HepG2 (cell line): ENCODE data around the gene LRTM2. TPM values are rescaled to one million over a fixed set of nuclear protein-coding genes. Genes with fewer than 3 reads are reported as not detected.

Experiments used
- CAMTA2 ChIP-seq: sonication (generic); formaldehyde crosslinking; IDR thresholded peaks from 2 replicates; pipeline ENCODE4 v1.4.0; 2020; ENCODE audit warnings: mild to moderate bottlenecking, missing genetic modification reagents, borderline replicate concordance
- DPF2 ChIP-seq: sonication (generic); formaldehyde crosslinking; IDR thresholded peaks from 2 replicates; pipeline ENCODE4 v1.4.0; 2020; ENCODE audit warnings: mild to moderate bottlenecking, low read depth, missing genetic modification reagents, borderline replicate concordance
- DR1 ChIP-seq: sonication (generic); formaldehyde crosslinking; IDR thresholded peaks from 2 replicates; pipeline ENCODE4 v1.8.0; 2021; ENCODE audit warnings: mild to moderate bottlenecking, missing genetic modification reagents, inconsistent platforms
- HIC2 ChIP-seq: sonication (generic); formaldehyde crosslinking; IDR thresholded peaks from 2 replicates; pipeline ENCODE4 v1.9.0; 2022; ENCODE audit warnings: low read depth, missing genetic modification reagents
- HNF1A ChIP-seq, 2 experiments: sonication (generic) in 1 of 2; formaldehyde crosslinking in 1 of 2; IDR thresholded peaks; 2 replicates each; pipeline versions ENCODE4 v1.4.0 to v1.6.1; 2016 to 2020; ENCODE audit warnings: borderline replicate concordance in 1 of 2, low read depth in 1 of 2, mild to moderate bottlenecking in 1 of 2, missing genetic modification reagents in 1 of 2
- HNRNPLL ChIP-seq: fragments of 200-400 bp; formaldehyde crosslinking; IDR thresholded peaks from 2 replicates; pipeline ENCODE4 v1.6.1; 2017; ENCODE audit warnings: mild to moderate bottlenecking, low read depth, low read length; ENCODE audit not compliant: poor library complexity, severe bottlenecking
- KLF15 ChIP-seq: sonication (generic); formaldehyde crosslinking; IDR thresholded peaks from 2 replicates; pipeline ENCODE4 v1.8.1; 2023; ENCODE audit warnings: borderline replicate concordance, mild to moderate bottlenecking, inconsistent platforms, missing genetic modification reagents, mixed read lengths
- KLF9 ChIP-seq: IDR thresholded peaks from 2 replicates; pipeline ENCODE4 v1.6.1; 2016; ENCODE audit warnings: low read depth
- MATR3 ChIP-seq: sonication (generic); formaldehyde crosslinking; IDR thresholded peaks from 2 replicates; pipeline ENCODE4 v1.4.0; 2020; ENCODE audit warnings: missing genetic modification reagents
- MAX ChIP-seq: IDR thresholded peaks from 2 replicates; pipeline ENCODE4 v1.6.1; 2012; ENCODE audit warnings: inconsistent platforms
- NFE2L1 ChIP-seq: sonication (generic); formaldehyde crosslinking; IDR thresholded peaks from 2 replicates; pipeline ENCODE4 v1.4.0; 2020; ENCODE audit warnings: missing genetic modification reagents, mild to moderate bottlenecking, borderline replicate concordance
- SATB2 ChIP-seq: sonication (generic); formaldehyde crosslinking; IDR thresholded peaks from 2 replicates; pipeline ENCODE4 v1.5.0; 2020; ENCODE audit warnings: missing genetic modification reagents
- SNAPC2 ChIP-seq: sonication (generic); formaldehyde crosslinking; IDR thresholded peaks from 2 replicates; pipeline ENCODE4 v1.8.1; 2022; ENCODE audit warnings: mild to moderate bottlenecking, missing genetic modification reagents
- ZBTB10 ChIP-seq: sonication (generic); formaldehyde crosslinking; IDR thresholded peaks from 2 replicates; pipeline ENCODE4 v1.4.0; 2020; ENCODE audit warnings: missing genetic modification reagents, borderline replicate concordance
- ZNF530 ChIP-seq: sonication (generic); formaldehyde crosslinking; IDR thresholded peaks from 2 replicates; pipeline ENCODE4 v1.5.0; 2020; ENCODE audit warnings: low read depth, mild to moderate bottlenecking, missing genetic modification reagents
- ZNF556 ChIP-seq: sonication (generic); formaldehyde crosslinking; IDR thresholded peaks from 2 replicates; pipeline ENCODE4 v1.4.0; 2020; ENCODE audit warnings: mild to moderate bottlenecking, missing genetic modification reagents, borderline replicate concordance
- ZNF768 ChIP-seq: sonication (generic); formaldehyde crosslinking; IDR thresholded peaks from 2 replicates; pipeline ENCODE4 v1.4.0; 2020; ENCODE audit warnings: missing genetic modification reagents
- ZNF878 ChIP-seq: sonication (generic); formaldehyde crosslinking; IDR thresholded peaks from 2 replicates; pipeline ENCODE4 v1.8.1; 2023; ENCODE audit warnings: mild to moderate bottlenecking, missing genetic modification reagents, moderate library complexity
- ZSCAN31 ChIP-seq: sonication (generic); formaldehyde crosslinking; IDR thresholded peaks from 2 replicates; pipeline ENCODE4 v1.5.0; 2020; ENCODE audit warnings: low read depth, mild to moderate bottlenecking, missing genetic modification reagents
- polyA plus RNA-seq, 8 experiments: library from polyadenylated mRNA; depleted of rRNA in 3 of 8; stranded (reverse) in 7 of 8; unstranded in 1 of 8; fragments of >200 nt; fragmentation: Illumina TruSeq in 4 of 8; extraction: Trizol in 4 of 8; gene quantifications; 2 replicates each; pipeline versions ENCODE4 v1.2.1 to v1.2.3, GENCODE V29; 2011 to 2016; ENCODE audit warnings: low read depth in 4 of 8, missing spikeins in 1 of 8, mixed read lengths in 1 of 8; ENCODE audit not compliant: insufficient read depth in 1 of 8
- total RNA-seq, 5 experiments: library from RNA; depleted of rRNA; stranded (reverse); fragments of >200 nt; fragmentation: Illumina TruSeq; extraction: Trizol; gene quantifications; 2 replicates each; pipeline ENCODE4 v1.2.3, GENCODE V29; 2016; ENCODE audit warnings: low read depth in 1 of 5

The LRTM2 gene
- total and polyA plus RNA-seq, 2 of the 13 experiments (the other 11 are each of a cell fraction or from before 2014, with no cell fraction given), result 0.09 TPM; not detected in 1

- no peak for TF ChIP-seq ZNF530 (CRISPR knock-in tag)
- TF ChIP-seq KLF15 (CRISPR knock-in tag), result no peak
- TF ChIP-seq ZNF768, result peak; percentile 57; the same call in 1 of the 2 replicates
- no peak for TF ChIP-seq SNAPC2 (CRISPR knock-in tag)
- peak; percentile 78; the same call in 1 of the 2 replicates for TF ChIP-seq ZNF556 (CRISPR knock-in tag)
- TF ChIP-seq CAMTA2 (CRISPR knock-in tag), result no peak
- TF ChIP-seq SATB2 (CRISPR knock-in tag), result no peak
- TF ChIP-seq NFE2L1 (CRISPR knock-in tag), result no peak
- TF ChIP-seq KLF9, result no peak
- TF ChIP-seq ZNF878 (CRISPR knock-in tag), result no peak
- no peak for TF ChIP-seq DPF2 (CRISPR knock-in tag)
- TF ChIP-seq MATR3 (CRISPR knock-in tag), result no peak
- TF ChIP-seq HIC2 (CRISPR knock-in tag), result no peak; the same call in 1 of the 2 replicates
- TF ChIP-seq ZSCAN31, result no peak
- TF ChIP-seq DR1 (CRISPR knock-in tag), result no peak
- no peak for TF ChIP-seq HNF1A (IDR thresholded peaks at IDR 0.05; ENCODE audit: low read depth)
- 0 out of 2 replicates have a peak, but pooled peaks have one; percentile 44 for TF ChIP-seq HNF1A (CRISPR knock-in tag; IDR thresholded peaks at IDR 0.05; ENCODE audit: borderline replicate concordance)
- no peak for TF ChIP-seq HNRNPLL
- peak; percentile 42; the same call in 1 of the 2 replicates for TF ChIP-seq MAX
- TF ChIP-seq ZBTB10 (CRISPR knock-in tag), result no peak
Measured at GRCh38 chr12:1815814-1816729, 4.3 kb upstream of the LRTM2 start (continued).
